Transverse colon (tissue), 4 donors: ENCODE measurements around the gene ADGRG3. TPM values are rescaled to one million over a fixed set of nuclear protein-coding genes. Genes with fewer than 3 reads are reported as not detected.

Experiments
- DNase-seq: peaks from one replicate; pipeline ENCODE4 v3.0.0-alpha.2; 2019
- H3K27ac ChIP-seq, 4 donors: fragments of 200-600 bp; sonication (generic); 2 replicates each; pipeline ENCODE4 v1.5.1; 2016 to 2018; ENCODE audit warnings: inconsistent platforms in 4 of 4
- H3K27me3 ChIP-seq: fragments of 200-600 bp; sonication (generic); 2 replicates; pipeline ENCODE4 v1.5.1; 2017; ENCODE audit warnings: inconsistent platforms
- H3K36me3 ChIP-seq, 4 donors: fragments of 200-600 bp; sonication (generic); 2 replicates each; pipeline ENCODE4 v1.5.1; 2017 to 2019; ENCODE audit warnings: inconsistent platforms in 4 of 4
- H3K4me1 ChIP-seq, 4 donors: fragments of 200-600 bp; sonication (generic); 2 replicates each; pipeline ENCODE4 v1.5.1; 2017 to 2020; ENCODE audit warnings: inconsistent platforms in 4 of 4
- H3K4me3 ChIP-seq, 4 donors: fragments of 200-600 bp; sonication (generic); 1 replicate in 1 of 4; 2 replicates in 3 of 4; pipeline versions ENCODE4 v1.5.1 to v1.6.1; 2017 to 2019; ENCODE audit warnings: inconsistent platforms in 4 of 4
- H3K9me3 ChIP-seq, 2 donors: fragments of 200-600 bp; sonication (generic); 2 replicates each; pipeline ENCODE4 v1.5.1; 2017 to 2019; ENCODE audit warnings: inconsistent platforms in 2 of 2
- CTCF ChIP-seq, 5 experiments: fragments of 200-600 bp in 3 of 5; fragments of 450-650 bp in 2 of 5; sonication (generic) in 3 of 5; IDR thresholded peaks; 1 replicate in 2 of 5; 2 replicates in 3 of 5; pipeline ENCODE4 v1.5.1; 2016 to 2017; ENCODE audit warnings: antibody characterized with exemption in 5 of 5, inconsistent platforms in 3 of 5, mild to moderate bottlenecking in 2 of 5, moderate library complexity in 1 of 5
- EP300 ChIP-seq: sonication (generic); formaldehyde crosslinking; IDR thresholded peaks from one replicate; pipeline ENCODE4 v1.6.1; 2017; ENCODE audit warnings: antibody characterized with exemption, low read depth
- POLR2A ChIP-seq: fragments of 450-650 bp; IDR thresholded peaks from one replicate; pipeline ENCODE4 v1.6.1; 2016; ENCODE audit warnings: antibody characterized with exemption, mild to moderate bottlenecking, moderate library complexity
- POLR2AphosphoS5 ChIP-seq, 3 donors: sonication (generic); formaldehyde crosslinking; IDR thresholded peaks; one replicate each; pipeline ENCODE4 v1.6.1; 2016; ENCODE audit warnings: antibody characterized with exemption in 3 of 3
- WGBS, 2 donors: methylation state at CpG; one replicate each; pipeline ENCODE4 v1.1.5; 2018; ENCODE audit warnings: low coverage in 1 of 2; 5-methylcytosine and 5-hydroxymethylcytosine counted together
- in situ Hi-C, 4 donors: fragments of 200-750 bp; cut with MboI; loops; one replicate each; pipeline versions ENCODE4 v1.15.0 to v1.15.1; 2017; ENCODE audit warnings: low sequenced_read_pairs in 3 of 4, low pct_ligation_motif_present in 1 of 4, low pct_unique_long_range_greater_than_20kb in 1 of 4
- intact Hi-C: fragments of 100-400 bp; cut with DNase I; formaldehyde crosslinking; loops from one replicate; pipeline ENCODE4 v1.15.1; 2023; ENCODE audit warnings: low total_unique reads
- total RNA-seq, 4 donors: library from RNA; depleted of rRNA; stranded (reverse); fragments of >200 nt; gene quantifications; one replicate each; pipeline ENCODE4 v1.1.0, GENCODE V29; 2016

The ADGRG3 gene
- total RNA-seq, 4 donors from 2014 or later, result 1.5 to 2.7 (median 2.2) TPM; not detected in 1

GRCh38 chr16:57695680-57696069 lies 27.6 kb downstream of the ADGRG3 start:
- Histone ChIP-seq H3K4me1 (no peaks in the 10 kb centered on the region), H3K27me3 (no peaks in the 10 kb centered on the region), H3K9me3 (no peaks in the 10 kb centered on the region), H3K27ac (no peak overlapping the region), H3K36me3 (no peaks in the 10 kb centered on the region), H3K4me3 (no peak overlapping the region)
- TF ChIP-seq CTCF (IDR thresholded peaks at IDR 0.05) (no peak), POLR2A (no peak), EP300 (no peak), POLR2AphosphoS5 (IDR thresholded peaks at IDR 0.05) (no peak)
- no peak for DNase-seq
- in situ Hi-C loops (no loop called here), intact Hi-C loops (no loop called here)
- WGBS, 2 donors, result 64 to 78% methylated on average over 1 to 5 of the region's 5 CpGs

GRCh38 chr16:57696240-57696639 lies 28.1 kb downstream of the ADGRG3 start:
- in situ Hi-C loops (no loop called here), intact Hi-C loops (no loop called here)
- no peak overlapping the region for H3K27ac ChIP-seq
- H3K9me3 ChIP-seq, result no peaks in the 10 kb centered on the region
- H3K4me1 ChIP-seq, result no peaks in the 10 kb centered on the region
- DNase-seq, result no peak
- no peak for TF ChIP-seq CTCF (IDR thresholded peaks at IDR 0.05)
- no peak for TF ChIP-seq POLR2AphosphoS5 (IDR thresholded peaks at IDR 0.05)
- no peak for TF ChIP-seq EP300
- TF ChIP-seq POLR2A, result no peak
- no peaks in the 10 kb centered on the region for H3K36me3 ChIP-seq
- WGBS, 2 donors, result 79% methylated on average over 7 of the region's 7 CpGs; no CpG with 5 or more reads in 1 of the 2 donors
- H3K27me3 ChIP-seq, result no peaks in the 10 kb centered on the region
- no peak overlapping the region for H3K4me3 ChIP-seq

GRCh38 chr16:57697896-57698537 lies 29.9 kb downstream of the ADGRG3 start:
- Histone ChIP-seq H3K27ac (no peak overlapping the region), H3K9me3 (no peaks in the 10 kb centered on the region), H3K36me3 (no peaks in the 10 kb centered on the region), H3K4me1 (no peaks in the 10 kb centered on the region), H3K27me3 (no peaks in the 10 kb centered on the region), H3K4me3 (no peak overlapping the region)
- TF ChIP-seq POLR2AphosphoS5 (IDR thresholded peaks at IDR 0.05) (no peak), POLR2A (no peak), EP300 (no peak), CTCF (IDR thresholded peaks at IDR 0.05) (no peak)
- no peak for DNase-seq
- intact Hi-C loops, result no loop called here
- in situ Hi-C loops, result no loop called here
- WGBS, 2 donors, result 89 to 91% methylated on average over 9 to 17 of the region's 17 CpGs

GRCh38 chr16:57698812-57699405 lies 30.8 kb downstream of the ADGRG3 start:
- Histone ChIP-seq H3K27me3 (no peaks in the 10 kb centered on the region), H3K27ac (no peak overlapping the region), H3K36me3 (no peaks in the 10 kb centered on the region), H3K4me1 (no peaks in the 10 kb centered on the region), H3K4me3 (no peak overlapping the region), H3K9me3 (no peaks in the 10 kb centered on the region)
- in situ Hi-C loops, result no loop called here
- DNase-seq, result no peak
- TF ChIP-seq POLR2AphosphoS5 (IDR thresholded peaks at IDR 0.05) (no peak), EP300 (no peak), POLR2A (no peak), CTCF (IDR thresholded peaks at IDR 0.05) (no peak)
- WGBS, 2 donors, result 78 to 90% methylated on average over 4 to 15 of the region's 16 CpGs
- intact Hi-C loops, result no loop called here
